PC-3 (cell line): ENCODE results near the gene VANGL2. TPM values are rescaled to one million over a fixed set of nuclear protein-coding genes. Genes with fewer than 3 reads are reported as not detected.
A peak's percentile ranks its signal among the peaks of the same experiment; 100 is the strongest.

Experiments used
- ATAC-seq: fragments of 200-7000 bp; cut with Tn5 transposase; 2 replicates; pipeline ENCODE4 v1.9.1; 2020; ENCODE audit warnings: mild to moderate bottlenecking, moderate library complexity
- BruUV-seq: library from RNA; stranded (reverse); fragments of 400-500 nt; replicated peaks from 2 replicates; lab custom pipeline; 2021; lab: Mats Ljungman, UMichigan
- CTCF ChIA-PET: fragments of 300-600 bp; sonication (Branson Sonifier 250); formaldehyde crosslinking; loops from one replicate; lab custom pipeline; 2022; ENCODE audit warnings: antibody characterized with exemption; lab: Charles Lee
- POLR2A ChIA-PET: fragments of 300-600 bp; sonication (Branson Sonifier 250); formaldehyde crosslinking; loops from one replicate; lab custom pipeline; 2022; ENCODE audit warnings: antibody characterized with exemption; ENCODE audit not compliant: unreplicated experiment; lab: Charles Lee
- DNase-seq: peaks from one replicate; pipeline ENCODE4 v3.0.0-alpha.2; 2015
- H2AFZ ChIP-seq: fragments of 300-600 bp; sonication (generic); 2 replicates; pipeline ENCODE4 v1.6.0; 2016; ENCODE audit warnings: antibody characterized with exemption, low read length
- H3F3A ChIP-seq: fragments of 300-600 bp; sonication (generic); one replicate; pipeline ENCODE4 v1.6.0; 2017; ENCODE audit warnings: antibody characterized with exemption, low read length, control low read depth, mild to moderate bottlenecking; ENCODE audit not compliant: unreplicated experiment
- H3K27ac ChIP-seq: fragments of 300-600 bp; sonication (generic); 2 replicates; pipeline ENCODE4 v1.5.1; 2016; ENCODE audit warnings: mild to moderate bottlenecking, low read length
- H3K27me3 ChIP-seq: fragments of 300-600 bp; sonication (generic); 2 replicates; pipeline ENCODE4 v1.6.1; 2016; ENCODE audit warnings: low read length, mixed read lengths
- H3K36me3 ChIP-seq: fragments of 300-600 bp; sonication (generic); 2 replicates; pipeline ENCODE4 v1.6.1; 2016; ENCODE audit warnings: low read depth, mixed run types, low read length, mixed read lengths
- H3K4me1 ChIP-seq: fragments of 300-600 bp; sonication (generic); 2 replicates; pipeline ENCODE4 v1.5.1; 2016; ENCODE audit warnings: low read length; ENCODE audit not compliant: insufficient read depth
- H3K4me2 ChIP-seq: fragments of 300-600 bp; sonication (generic); 2 replicates; pipeline ENCODE4 v1.6.0; 2016; ENCODE audit warnings: low read length
- H3K4me3 ChIP-seq: fragments of 300-600 bp; sonication (generic); 2 replicates; pipeline ENCODE4 v1.5.1; 2016; ENCODE audit warnings: mild to moderate bottlenecking, low read length, mixed read lengths
- H3K79me2 ChIP-seq: fragments of 300-600 bp; sonication (generic); 2 replicates; pipeline ENCODE4 v1.6.1; 2017; ENCODE audit warnings: low read length, mixed read lengths
- H3K9ac ChIP-seq: fragments of 300-600 bp; sonication (generic); 2 replicates; pipeline ENCODE4 v1.6.0; 2016; ENCODE audit warnings: mild to moderate bottlenecking, low read length
- H3K9me2 ChIP-seq: fragments of 300-600 bp; sonication (generic); replicated peaks from 2 replicates; pipeline ENCODE4 v1.6.1; 2016; ENCODE audit warnings: mixed run types, low read length, mixed read lengths
- H3K9me3 ChIP-seq: fragments of 300-600 bp; sonication (generic); 2 replicates; pipeline ENCODE4 v1.6.1; 2016; ENCODE audit warnings: low read length, mixed read lengths
- H4K20me1 ChIP-seq: fragments of 300-600 bp; sonication (generic); 2 replicates; pipeline ENCODE4 v1.6.1; 2016; ENCODE audit warnings: low read length, mixed read lengths
- EZH2 ChIP-seq: fragments of 300-600 bp; sonication (generic); IDR thresholded peaks from one replicate; pipeline ENCODE4 v1.6.1; 2017; ENCODE audit warnings: antibody characterized with exemption, mild to moderate bottlenecking, low read length; ENCODE audit not compliant: unreplicated experiment
- EZH2phosphoT487 ChIP-seq: fragments of 300-600 bp; sonication (generic); IDR thresholded peaks from 2 replicates; pipeline ENCODE4 v1.6.1; 2018; ENCODE audit warnings: mild to moderate bottlenecking, antibody characterized with exemption, low read length, borderline replicate concordance
- intact Hi-C: fragments of 100-400 bp; cut with micrococcal nuclease; formaldehyde crosslinking; loops from 2 replicates; pipeline ENCODE4 v1.9.0; 2023
- total RNA-seq: library from RNA; depleted of rRNA; stranded (reverse); fragments of >200 nt; gene quantifications from 2 replicates; pipeline ENCODE4 v1.2.3, GENCODE V29; 2014
- TF ChIP-seq, protein P1 (sequence below): fragments of 300-600 bp; sonication (generic); conservative IDR thresholded peaks from 2 replicates; pipeline ENCODE4 v1.5.1; 2017; ENCODE audit warnings: antibody characterized with exemption, low read depth, mild to moderate bottlenecking, low read length

The VANGL2 gene
- total RNA-seq, 1 experiment from 2014 or later = 0.44 TPM

DNA sequence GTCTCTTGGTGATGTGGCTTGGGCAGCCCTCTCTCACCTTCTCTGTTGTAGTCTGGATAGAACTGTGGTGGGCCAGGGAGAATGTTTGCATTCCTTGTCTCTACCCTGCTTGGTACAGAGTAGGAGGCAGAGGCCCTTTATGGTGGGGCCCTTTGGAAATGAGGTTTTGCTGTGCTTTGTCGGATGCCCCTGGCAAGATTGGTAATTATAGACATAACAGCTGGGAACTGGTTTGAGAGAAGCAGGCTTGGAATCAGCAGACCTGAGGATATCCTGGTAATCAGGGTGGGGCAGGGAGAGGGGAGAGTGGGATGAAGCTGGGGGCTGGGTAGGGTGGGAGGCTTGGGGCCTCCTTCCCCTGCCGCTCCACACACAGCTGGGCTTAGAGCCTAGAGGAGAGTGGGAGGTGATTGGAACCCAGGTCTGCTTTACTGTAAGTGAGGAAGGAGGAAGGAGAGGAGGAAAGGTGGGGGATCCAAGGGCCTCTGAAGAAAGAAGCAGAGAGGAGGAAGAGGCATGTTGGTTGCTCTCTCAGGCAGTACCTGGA, 5.0 kb downstream of the VANGL2 start:
- ATAC-seq = no peak
- BruUV-seq = no TSS peak
- Histone ChIP-seq H3K36me3 (no peaks in the 10 kb centered on the region), H3K4me1 (peaks cover 25% of the 10 kb centered on the region), H3K79me2 (no peaks in the 10 kb centered on the region), H2AFZ (no peak overlapping the region), H3K9me2 (no peaks in the 10 kb centered on the region), H3K4me3 (no peak overlapping the region), H4K20me1 (no peaks in the 10 kb centered on the region), H3K27me3 (peaks cover 38% of the 10 kb centered on the region), H3K9me3 (no peaks in the 10 kb centered on the region), H3K9ac (no peak overlapping the region), H3K27ac (no peak overlapping the region), H3K4me2 (no peak overlapping the region), H3F3A (no peaks in the 10 kb centered on the region)
- ChIA-PET POLR2A (no interaction called here), CTCF (no interaction called here)
- intact Hi-C loops = no loop called here
- no peak for TF ChIP-seq EZH2
- no peak for TF ChIP-seq EZH2phosphoT487
- TF ChIP-seq, protein P1, sequence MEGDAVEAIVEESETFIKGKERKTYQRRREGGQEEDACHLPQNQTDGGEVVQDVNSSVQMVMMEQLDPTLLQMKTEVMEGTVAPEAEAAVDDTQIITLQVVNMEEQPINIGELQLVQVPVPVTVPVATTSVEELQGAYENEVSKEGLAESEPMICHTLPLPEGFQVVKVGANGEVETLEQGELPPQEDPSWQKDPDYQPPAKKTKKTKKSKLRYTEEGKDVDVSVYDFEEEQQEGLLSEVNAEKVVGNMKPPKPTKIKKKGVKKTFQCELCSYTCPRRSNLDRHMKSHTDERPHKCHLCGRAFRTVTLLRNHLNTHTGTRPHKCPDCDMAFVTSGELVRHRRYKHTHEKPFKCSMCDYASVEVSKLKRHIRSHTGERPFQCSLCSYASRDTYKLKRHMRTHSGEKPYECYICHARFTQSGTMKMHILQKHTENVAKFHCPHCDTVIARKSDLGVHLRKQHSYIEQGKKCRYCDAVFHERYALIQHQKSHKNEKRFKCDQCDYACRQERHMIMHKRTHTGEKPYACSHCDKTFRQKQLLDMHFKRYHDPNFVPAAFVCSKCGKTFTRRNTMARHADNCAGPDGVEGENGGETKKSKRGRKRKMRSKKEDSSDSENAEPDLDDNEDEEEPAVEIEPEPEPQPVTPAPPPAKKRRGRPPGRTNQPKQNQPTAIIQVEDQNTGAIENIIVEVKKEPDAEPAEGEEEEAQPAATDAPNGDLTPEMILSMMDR = no peak
- no peak for DNase-seq

DNA sequence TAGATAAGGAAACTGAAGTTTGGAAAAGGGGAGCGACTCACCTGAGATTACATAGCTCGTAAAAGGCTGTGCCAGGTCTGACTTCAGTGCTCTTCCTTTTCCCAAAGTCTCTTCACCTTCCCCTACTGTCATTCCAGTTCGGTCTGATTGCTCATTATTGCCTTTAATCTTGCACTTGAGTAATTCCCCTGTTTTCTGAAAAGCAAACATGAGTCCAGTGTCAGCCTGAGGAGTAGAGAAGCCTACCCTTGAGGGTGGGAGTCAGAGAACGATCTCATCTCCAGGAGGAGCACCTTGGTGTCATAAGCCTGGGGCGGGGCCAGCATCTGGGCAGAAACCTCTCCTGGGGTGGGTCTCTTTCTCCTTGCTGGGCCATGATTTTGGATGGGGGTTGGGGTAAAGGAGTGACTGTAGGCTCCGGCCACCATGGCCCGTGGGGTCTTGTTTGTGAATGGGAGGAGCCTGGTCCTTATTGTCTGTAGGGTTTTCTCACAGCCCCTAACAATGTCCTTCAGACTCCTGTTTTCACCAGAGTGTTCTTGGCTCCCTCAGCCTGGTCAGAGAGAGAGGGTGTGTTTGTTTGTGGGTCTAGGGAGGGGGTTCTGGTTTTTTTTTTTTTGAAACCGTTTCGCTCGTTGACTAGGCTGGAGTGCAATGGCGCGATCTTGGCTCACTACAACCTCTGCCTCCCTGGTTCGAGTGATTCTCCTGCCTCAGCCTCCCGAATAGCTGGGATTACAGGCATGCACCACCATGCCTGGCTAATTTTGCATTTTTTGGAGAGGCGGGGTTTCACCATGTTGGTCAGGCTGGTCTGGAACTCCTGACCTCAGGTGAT, 6.0 kb downstream of the VANGL2 start:
- DNase-seq (peak; percentile 47), ATAC-seq (no peak)
- Histone ChIP-seq H3F3A (no peaks in the 10 kb centered on the region), H2AFZ (no peak overlapping the region), H3K9ac (no peak overlapping the region), H3K4me3 (no peak overlapping the region), H3K27me3 (peaks cover 29% of the 10 kb centered on the region), H3K27ac (no peak overlapping the region), H3K4me2 (peak overlapping the region; percentile 7; the same call in 1 of the 2 replicates), H3K79me2 (no peaks in the 10 kb centered on the region), H3K36me3 (no peaks in the 10 kb centered on the region), H3K9me2 (no peaks in the 10 kb centered on the region), H4K20me1 (no peaks in the 10 kb centered on the region), H3K9me3 (no peaks in the 10 kb centered on the region), H3K4me1 (peaks cover 25% of the 10 kb centered on the region)
- BruUV-seq = no TSS peak
- POLR2A ChIA-PET = no interaction called here
- TF ChIP-seq, protein P1 = no peak
- TF ChIP-seq EZH2phosphoT487 (no peak), EZH2 (no peak)
- CTCF ChIA-PET = no interaction called here
- intact Hi-C loops = no loop called here
